GM12892 (cell line): ENCODE measurements around the gene MAP2K5.

ENCODE experiments used
- POLR2A ChIP-seq: IDR thresholded peaks from 2 replicates; pipeline ENCODE4 v1.6.1; 2011; ENCODE audit warnings: low read depth, low read length, control low read depth
- POLR2AphosphoS5 ChIP-seq: IDR thresholded peaks from 2 replicates; pipeline ENCODE4 v1.6.1; 2011; ENCODE audit warnings: low read depth, low read length, control low read depth

DNA sequence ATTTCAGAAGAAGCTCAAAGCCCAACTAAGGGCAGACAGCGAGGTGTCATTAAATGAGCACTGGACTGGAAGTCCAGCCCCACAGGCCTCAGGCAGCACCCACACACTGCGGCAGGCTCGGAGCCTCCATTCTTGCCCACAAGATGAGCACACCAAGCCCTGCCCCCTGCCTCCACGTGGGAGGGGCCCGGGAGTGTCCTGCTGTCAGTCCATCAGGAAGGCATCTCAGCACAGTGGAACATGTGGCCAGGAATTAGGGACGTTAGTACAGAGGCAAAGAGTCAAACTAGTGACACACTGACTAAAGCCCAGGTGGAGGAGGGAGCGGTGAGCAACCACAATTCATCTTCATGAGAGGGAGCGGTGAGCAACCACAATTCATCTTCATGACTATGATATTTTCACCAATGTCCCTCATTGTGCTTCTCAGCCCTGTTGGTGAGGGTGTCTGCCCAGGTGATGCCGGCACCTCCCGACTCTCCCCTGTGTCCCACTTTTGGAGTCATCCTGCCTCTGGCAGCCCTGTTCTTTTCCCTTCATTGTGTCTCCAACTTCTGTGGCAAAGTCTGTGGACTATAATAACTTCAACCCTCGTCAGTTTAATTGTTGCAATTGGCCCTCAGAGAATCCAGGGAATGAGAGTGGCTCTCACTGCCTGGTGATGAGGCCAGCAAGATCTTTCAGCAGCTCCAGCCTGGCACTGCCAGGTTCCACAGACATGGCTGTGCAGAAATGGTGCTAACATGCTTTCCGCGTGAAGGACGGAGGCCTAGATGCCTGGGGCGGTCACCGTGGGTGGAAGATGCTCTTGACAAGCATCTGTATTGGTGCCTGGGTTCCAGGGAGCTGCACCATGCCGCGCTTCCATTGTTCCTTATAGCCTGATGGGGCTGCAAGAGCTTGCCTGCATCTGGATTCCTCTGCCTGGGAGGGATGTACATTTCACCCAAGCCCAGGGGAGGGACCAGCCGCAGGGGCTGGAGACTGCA lies 259.7 kb downstream of the MAP2K5 start:
- no peak for TF ChIP-seq POLR2A
- TF ChIP-seq POLR2AphosphoS5 = no peak
